NT2/D1 (cell line): Measurements from ENCODE around the gene MAGI1.
"Not testable (repeated sequence)": the region's sequence is repeated elsewhere in the genome, so short reads cannot be mapped to it uniquely, and the experiment has no call there.

Experiments used
- DNase-seq: peaks from one replicate; pipeline ENCODE4 v3.0.0-alpha.2; 2011; ENCODE audit warnings: low read depth, low spot score
- H3K27me3 ChIP-seq: 2 replicates; pipeline ENCODE4 v1.6.0; 2011; ENCODE audit warnings: mild to moderate bottlenecking; ENCODE audit not compliant: insufficient read length, insufficient read depth
- H3K36me3 ChIP-seq: 2 replicates; pipeline ENCODE4 v1.6.1; 2011; ENCODE audit warnings: mild to moderate bottlenecking, low read length, mixed read lengths; ENCODE audit not compliant: insufficient read depth, insufficient read length
- H3K4me1 ChIP-seq: 2 replicates; pipeline ENCODE4 v1.5.1; 2011; ENCODE audit not compliant: insufficient read depth, insufficient read length
- H3K4me3 ChIP-seq: 2 replicates; pipeline ENCODE4 v1.5.1; 2011; ENCODE audit warnings: low read depth; ENCODE audit not compliant: insufficient read length
- H3K9ac ChIP-seq: 2 replicates; pipeline ENCODE4 v1.6.0; 2011; ENCODE audit warnings: low read depth; ENCODE audit not compliant: insufficient read length
- H3K9me3 ChIP-seq: 2 replicates; pipeline ENCODE4 v1.5.1; 2011; ENCODE audit warnings: mild to moderate bottlenecking, low read length; ENCODE audit not compliant: insufficient read depth
- SUZ12 ChIP-seq: IDR thresholded peaks from 2 replicates; pipeline ENCODE4 v1.6.1; 2011; ENCODE audit not compliant: insufficient read length, insufficient read depth; ENCODE audit errors: extremely low read depth
- YY1 ChIP-seq: IDR thresholded peaks from 2 replicates; pipeline ENCODE4 v1.6.1; 2011; ENCODE audit not compliant: insufficient read length, insufficient read depth
- ZNF274 ChIP-seq: IDR thresholded peaks from 2 replicates; pipeline ENCODE4 v1.6.1; 2011; ENCODE audit warnings: mild to moderate bottlenecking, low read depth, low read length

Gene MAGI1

GRCh38 chr3:65619451-65619881 lies 419.3 kb downstream of the MAGI1 start:
- H3K4me1 ChIP-seq: peaks cover 2% of the 10 kb centered on the region
- no peaks in the 10 kb centered on the region for H3K36me3 ChIP-seq
- TF ChIP-seq YY1: no peak
- no peak for TF ChIP-seq ZNF274
- TF ChIP-seq SUZ12: no peak
- no peaks in the 10 kb centered on the region for H3K27me3 ChIP-seq
- no peaks in the 10 kb centered on the region for H3K9me3 ChIP-seq
- no peak overlapping the region for H3K4me3 ChIP-seq
- no peak for DNase-seq
- H3K9ac ChIP-seq: no peak overlapping the region

- TF ChIP-seq YY1: no peak
- TF ChIP-seq SUZ12: no peak
- no peak for TF ChIP-seq ZNF274
- no peaks in the 10 kb centered on the region for H3K36me3 ChIP-seq
- no peak overlapping the region for H3K4me3 ChIP-seq
- no peak overlapping the region for H3K9ac ChIP-seq
- peaks cover 2% of the 10 kb centered on the region for H3K4me1 ChIP-seq
- no peaks in the 10 kb centered on the region for H3K9me3 ChIP-seq
- H3K27me3 ChIP-seq: no peaks in the 10 kb centered on the region
- DNase-seq: no peak
Observed at GRCh38 chr3:65618599-65618998, 420.1 kb downstream of the MAGI1 start.

DNA sequence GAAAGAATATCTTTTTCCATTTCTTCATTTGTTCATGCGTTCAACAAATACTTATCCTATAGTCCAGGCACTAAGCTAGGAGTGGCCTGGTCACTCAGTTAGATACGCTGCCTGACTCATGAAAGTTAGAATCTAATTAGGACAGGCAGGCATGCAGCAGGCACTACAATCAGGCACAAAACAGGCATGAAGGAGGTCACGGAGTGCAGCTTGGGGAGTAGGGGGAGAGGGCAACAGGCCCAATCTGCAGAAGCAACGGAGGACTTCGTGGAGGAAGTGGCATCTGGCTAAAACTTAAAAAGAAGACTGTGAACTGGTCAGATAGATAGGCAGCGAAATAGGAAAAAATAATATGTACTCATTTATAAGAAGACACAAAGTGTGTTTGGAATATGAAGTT lies 420.9 kb downstream of the MAGI1 start:
- Histone ChIP-seq H3K27me3 (no peaks in the 10 kb centered on the region), H3K4me3 (no peak overlapping the region), H3K4me1 (peaks cover 2% of the 10 kb centered on the region), H3K9me3 (no peaks in the 10 kb centered on the region), H3K36me3 (no peaks in the 10 kb centered on the region), H3K9ac (no peak overlapping the region)
- DNase-seq: no peak
- TF ChIP-seq YY1: no peak
- TF ChIP-seq ZNF274: no peak
- no peak for TF ChIP-seq SUZ12

GRCh38 chr3:65617209-65617608 lies 421.5 kb downstream of the MAGI1 start:
- no peak for DNase-seq
- Histone ChIP-seq H3K27me3 (no peaks in the 10 kb centered on the region), H3K9me3 (no peaks in the 10 kb centered on the region), H3K4me1 (peaks cover 2% of the 10 kb centered on the region), H3K9ac (no peak overlapping the region), H3K4me3 (no peak overlapping the region), H3K36me3 (no peaks in the 10 kb centered on the region)
- TF ChIP-seq YY1 (no peak), ZNF274 (no peak), SUZ12 (no peak)

DNA sequence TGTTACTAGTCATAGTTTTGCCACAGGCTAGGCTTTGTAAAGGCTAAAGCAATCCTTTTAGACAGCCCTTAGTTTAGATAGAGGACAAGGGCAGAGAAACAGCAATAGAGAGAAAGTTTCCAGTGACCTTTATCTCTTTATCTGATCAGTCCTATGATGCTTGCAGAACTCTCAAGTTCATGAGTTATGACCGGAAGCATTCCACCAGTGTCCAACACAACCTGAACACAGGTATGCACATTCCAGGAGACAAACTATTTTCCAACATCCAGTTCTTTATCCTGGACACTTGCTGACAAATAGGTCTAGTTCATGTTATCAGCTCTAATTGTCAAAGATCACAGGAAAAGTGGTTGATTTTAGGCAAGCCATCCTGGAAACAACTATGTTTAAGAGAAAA lies 422.2 kb downstream of the MAGI1 start:
- Histone ChIP-seq H3K27me3 (no peaks in the 10 kb centered on the region), H3K9me3 (no peaks in the 10 kb centered on the region), H3K4me1 (peaks cover 2% of the 10 kb centered on the region), H3K9ac (no peak overlapping the region), H3K4me3 (no peak overlapping the region), H3K36me3 (no peaks in the 10 kb centered on the region)
- TF ChIP-seq ZNF274 (no peak), SUZ12 (no peak), YY1 (no peak)
- no peak for DNase-seq

- H3K36me3 ChIP-seq: no peaks in the 10 kb centered on the region
- H3K9ac ChIP-seq: no peak overlapping the region
- H3K27me3 ChIP-seq: no peaks in the 10 kb centered on the region
- peaks cover 2% of the 10 kb centered on the region for H3K4me1 ChIP-seq
- H3K4me3 ChIP-seq: no peak overlapping the region
- DNase-seq: no peak
- TF ChIP-seq YY1: no peak
- no peak for TF ChIP-seq SUZ12
- TF ChIP-seq ZNF274: no peak
- H3K9me3 ChIP-seq: no peaks in the 10 kb centered on the region; the same call in 1 of the 2 replicates
Observed at GRCh38 chr3:65615329-65615728, 423.4 kb downstream of the MAGI1 start.

DNA sequence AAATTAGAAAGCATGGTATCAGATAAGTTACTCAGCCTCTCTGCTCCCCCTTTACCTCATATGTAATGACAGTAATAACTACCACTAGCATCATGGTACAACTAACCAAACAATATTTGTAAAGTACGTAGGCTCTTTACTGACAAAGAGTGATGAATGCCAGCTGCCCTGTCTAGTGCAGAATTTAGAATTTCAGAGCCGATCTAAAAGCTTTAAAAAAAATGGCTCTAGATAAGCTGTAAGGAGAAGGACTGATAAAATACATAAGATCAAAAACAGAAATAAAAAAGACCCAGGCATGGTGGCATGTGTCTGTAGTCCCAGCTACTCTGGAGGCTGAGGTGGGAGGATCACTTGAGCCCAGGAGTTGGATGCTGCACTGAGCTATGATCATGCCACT lies 424.1 kb downstream of the MAGI1 start:
- Histone ChIP-seq H3K9ac (no peak overlapping the region), H3K27me3 (no peaks in the 10 kb centered on the region), H3K4me1 (peaks cover 2% of the 10 kb centered on the region), H3K36me3 (no peaks in the 10 kb centered on the region), H3K9me3 (no peaks in the 10 kb centered on the region; the same call in 1 of the 2 replicates), H3K4me3 (no peak overlapping the region)
- DNase-seq: no peak
- TF ChIP-seq SUZ12 (no peak), ZNF274 (no peak), YY1 (no peak)

DNA sequence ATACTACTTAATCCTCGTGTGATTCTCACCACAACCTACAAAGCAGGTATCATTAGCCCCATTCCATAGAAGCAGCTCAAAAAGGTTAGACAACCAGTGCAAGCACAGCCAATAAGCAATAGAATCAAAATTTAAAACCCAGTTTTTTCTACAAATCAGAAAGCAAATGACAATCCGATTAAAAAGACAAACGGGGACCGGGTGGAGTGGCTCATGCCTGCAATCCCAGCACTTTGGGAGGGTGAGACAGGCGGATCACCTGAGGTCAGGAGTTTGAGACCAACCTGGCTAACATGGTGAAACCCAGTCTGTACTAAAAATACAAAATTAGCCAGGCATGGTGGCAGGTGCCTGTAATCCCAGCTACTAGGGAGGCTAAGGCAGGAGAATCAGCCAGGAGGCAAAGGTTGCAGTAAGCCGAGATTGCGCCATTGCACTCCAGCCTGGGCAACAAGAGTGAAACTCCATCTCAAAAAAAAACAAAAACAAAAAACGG lies 430.7 kb downstream of the MAGI1 start:
- H3K36me3 ChIP-seq, H3K27me3 ChIP-seq, DNase-seq, H3K9me3 ChIP-seq, H3K4me3 ChIP-seq, H3K9ac ChIP-seq, H3K4me1 ChIP-seq: not testable (repeated sequence)
